T-cell (primary cell): ENCODE measurements around the gene WBP1L. TPM values are rescaled to one million over a fixed set of nuclear protein-coding genes. Genes with fewer than 3 reads are reported as not detected.
"Not testable (repeated sequence)": the region's sequence is repeated elsewhere in the genome, so short reads cannot be mapped to it uniquely, and the experiment has no call there.

ENCODE experiments used
- ATAC-seq, 4 experiments: fragments of 200-7000 bp in 3 of 4; fragments of 150-1000 bp in 1 of 4; cut with Tn5 transposase; replicated peaks in 1 of 4; 1 replicate in 3 of 4; 2 replicates in 1 of 4; pipeline ENCODE4 v1.10.0; 2021; ENCODE audit warnings: moderate library complexity in 3 of 4, mild to moderate bottlenecking in 2 of 4, moderate number of reproducible peaks in 1 of 4
- CTCF ChIA-PET, 2 donors: fragments of 300-600 bp; sonication (Branson Sonifier 250); formaldehyde crosslinking; loops; one replicate each; lab custom pipeline; 2022; ENCODE audit warnings: antibody characterized with exemption in 2 of 2; lab: Charles Lee
- POLR2A ChIA-PET, 2 donors: fragments of 300-600 bp; sonication (Branson Sonifier 250); formaldehyde crosslinking; loops; one replicate each; lab custom pipeline; 2022; ENCODE audit warnings: antibody characterized with exemption in 2 of 2; lab: Charles Lee
- DNase-seq, 35 experiments: peaks; one replicate each; pipeline versions ENCODE4 v3.0.0 to v3.0.0-alpha.2; 2013 to 2023
- H3K27ac ChIP-seq: one replicate; pipeline ENCODE4 v1.5.1; 2013; ENCODE audit warnings: low read length
- H3K27me3 ChIP-seq, 2 experiments: replicated peaks in 1 of 2; 1 replicate in 1 of 2; 2 replicates in 1 of 2; pipeline versions ENCODE4 v1.6.1 to v1.7.0; 2013; ENCODE audit warnings: low read length in 1 of 2, mixed read lengths in 1 of 2; ENCODE audit not compliant: control insufficient read depth in 2 of 2, insufficient read depth in 2 of 2; ENCODE audit errors: extremely low read depth in 1 of 2
- H3K36me3 ChIP-seq, 2 donors: 1 replicate in 1 of 2; 2 replicates in 1 of 2; pipeline versions ENCODE4 v1.6.1 to v1.7.0; 2013; ENCODE audit warnings: low read length in 1 of 2; ENCODE audit not compliant: control insufficient read depth in 2 of 2, insufficient read depth in 1 of 2; ENCODE audit errors: extremely low read depth in 1 of 2
- H3K4me1 ChIP-seq, 2 experiments: 1 replicate in 1 of 2; 2 replicates in 1 of 2; pipeline versions ENCODE4 v1.6.1 to v1.7.0; 2013; ENCODE audit warnings: low read length in 2 of 2, mixed read lengths in 1 of 2; ENCODE audit not compliant: insufficient read depth in 2 of 2, control insufficient read depth in 1 of 2; ENCODE audit errors: extremely low read depth in 1 of 2
- H3K4me3 ChIP-seq, 2 donors: 1 replicate in 1 of 2; 2 replicates in 1 of 2; pipeline versions ENCODE4 v1.5.1 to v1.7.0; 2013; ENCODE audit warnings: mild to moderate bottlenecking in 2 of 2, low read length in 1 of 2, moderate library complexity in 1 of 2; ENCODE audit not compliant: control insufficient read depth in 1 of 2; ENCODE audit errors: extremely low read depth in 1 of 2
- H3K9me3 ChIP-seq: 2 replicates; pipeline ENCODE4 v1.7.0; 2013
- H3K27ac Mint-ChIP-seq, 2 donors: one replicate each; pipeline ENCODE4 v1.8.0; 2020 to 2021; ENCODE audit warnings: mild to moderate bottlenecking in 2 of 2, mixed read lengths in 2 of 2
- H3K27me3 Mint-ChIP-seq, 2 donors: one replicate each; pipeline ENCODE4 v1.8.0; 2021 to 2022; ENCODE audit warnings: mixed read lengths in 2 of 2
- H3K36me3 Mint-ChIP-seq: one replicate; pipeline ENCODE4 v1.8.0; 2021; ENCODE audit warnings: mixed read lengths
- H3K4me1 Mint-ChIP-seq, 3 donors: one replicate each; pipeline ENCODE4 v1.8.0; 2020 to 2022; ENCODE audit warnings: mixed read lengths in 3 of 3, mild to moderate bottlenecking in 1 of 3
- H3K4me3 Mint-ChIP-seq, 3 donors: one replicate each; pipeline ENCODE4 v1.8.0; 2020 to 2022; ENCODE audit warnings: mild to moderate bottlenecking in 3 of 3, mixed read lengths in 3 of 3, moderate library complexity in 3 of 3
- H3K9me3 Mint-ChIP-seq, 3 donors: one replicate each; pipeline ENCODE4 v1.8.0; 2020 to 2022; ENCODE audit warnings: mixed read lengths in 3 of 3
- WGBS: methylation state at CpG from one replicate; pipeline ENCODE4 v1.1.5; 2013; ENCODE audit warnings: missing lambda C conversion rate; ENCODE audit not compliant: insufficient coverage; 5-methylcytosine and 5-hydroxymethylcytosine counted together
- total RNA-seq, 35 experiments: library from RNA in 6 of 35; stranded (reverse) in 6 of 35; fragments of 120-200 nt in 1 of 35; gene quantifications; one replicate each; pipeline versions ENCODE4 v1.2.1 to v1.2.4 and lab custom pipeline; 2013 to 2026

The WBP1L gene
- total RNA-seq, 5 donors from 2014 or later (not counting 1 experiment from before 2014, with no cell fraction given) = 20.0 to 38.5 (median 33.0) TPM

DNA sequence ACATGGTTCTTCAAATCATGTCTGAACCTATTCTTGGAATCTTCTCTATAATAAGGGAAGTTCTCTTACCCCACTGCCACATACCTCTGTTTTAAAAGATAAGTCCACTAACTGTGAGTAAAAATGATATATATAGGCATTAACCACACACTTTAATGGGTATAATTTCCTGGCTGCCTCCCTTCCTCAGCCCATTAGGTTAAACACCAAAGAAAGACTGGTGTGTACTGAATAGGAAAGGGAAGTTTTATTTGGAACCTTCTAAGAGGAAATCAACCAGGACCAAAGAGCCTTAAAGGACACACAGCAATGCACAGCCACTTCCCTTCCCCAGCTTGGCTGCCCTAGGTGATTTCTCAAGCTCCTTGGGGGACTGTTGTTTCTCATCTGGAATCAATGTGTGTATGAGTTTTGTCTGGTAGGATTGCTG is 5.0 kb upstream of the WBP1L start:
- Histone ChIP-seq H3K27me3 (no peaks in the 10 kb centered on the region), H3K4me3 (no peak overlapping the region), H3K9me3 (no peaks in the 10 kb centered on the region), H3K36me3 (peaks cover 0 to 5% of the 10 kb centered on the region in 2 donors), H3K4me1 (peaks cover 5 to 8% of the 10 kb centered on the region in 2 experiments), H3K27ac (no peak overlapping the region)
- CTCF ChIA-PET = no interaction called here
- Mint-ChIP-seq H3K27me3 (no peaks in the 10 kb centered on the region), H3K27ac (peak overlapping the region in 1 of 2 donors; percentile 61), H3K4me3 (no peak overlapping the region), H3K4me1 (peaks cover 11 to 13% (median 12%) of the 10 kb centered on the region in 3 donors), H3K36me3 (peaks cover 10% of the 10 kb centered on the region), H3K9me3 (peaks cover 0 to 6% (median 0%) of the 10 kb centered on the region in 3 donors)
- POLR2A ChIA-PET = no interaction called here
- DNase-seq (no peak), ATAC-seq (no peak)

DNA sequence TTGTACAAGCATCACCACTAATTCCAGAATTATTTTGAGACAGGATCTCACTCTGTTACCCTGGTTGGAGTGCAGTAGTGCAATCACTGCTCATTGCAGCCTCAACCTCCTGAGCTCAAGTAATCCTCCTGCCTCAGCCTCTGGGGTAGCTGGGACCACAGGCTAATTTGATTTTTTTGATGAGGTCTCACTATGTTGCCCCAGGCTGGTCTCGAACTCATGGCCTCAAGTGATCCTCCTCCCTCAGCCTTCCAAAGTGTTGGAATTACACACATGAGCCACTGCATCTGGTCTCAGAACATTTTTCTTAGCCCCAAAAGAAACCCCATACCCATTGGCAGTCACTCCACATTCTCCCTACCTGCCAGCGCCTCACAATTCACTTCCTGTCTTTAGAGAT is 3.5 kb upstream of the WBP1L start:
- Mint-ChIP-seq H3K4me3 (no peak overlapping the region), H3K36me3 (peaks cover 10% of the 10 kb centered on the region), H3K27me3 (no peaks in the 10 kb centered on the region), H3K27ac (no peak overlapping the region), H3K4me1 (peaks cover 23 to 26% (median 25%) of the 10 kb centered on the region in 3 donors), H3K9me3 (peaks cover 0 to 6% (median 0%) of the 10 kb centered on the region in 3 donors)
- Histone ChIP-seq H3K27ac (no peak overlapping the region), H3K4me1 (peaks cover 12% of the 10 kb centered on the region in 2 experiments), H3K4me3 (no peak overlapping the region), H3K27me3 (no peaks in the 10 kb centered on the region), H3K9me3 (no peaks in the 10 kb centered on the region), H3K36me3 (peaks cover 0 to 5% of the 10 kb centered on the region in 2 donors)
- ChIA-PET POLR2A (no interaction called here), CTCF (no interaction called here)
- no peak for DNase-seq
- 100% methylated on average over 1 of the region's 2 CpGs for WGBS
- ATAC-seq = no peak

DNA sequence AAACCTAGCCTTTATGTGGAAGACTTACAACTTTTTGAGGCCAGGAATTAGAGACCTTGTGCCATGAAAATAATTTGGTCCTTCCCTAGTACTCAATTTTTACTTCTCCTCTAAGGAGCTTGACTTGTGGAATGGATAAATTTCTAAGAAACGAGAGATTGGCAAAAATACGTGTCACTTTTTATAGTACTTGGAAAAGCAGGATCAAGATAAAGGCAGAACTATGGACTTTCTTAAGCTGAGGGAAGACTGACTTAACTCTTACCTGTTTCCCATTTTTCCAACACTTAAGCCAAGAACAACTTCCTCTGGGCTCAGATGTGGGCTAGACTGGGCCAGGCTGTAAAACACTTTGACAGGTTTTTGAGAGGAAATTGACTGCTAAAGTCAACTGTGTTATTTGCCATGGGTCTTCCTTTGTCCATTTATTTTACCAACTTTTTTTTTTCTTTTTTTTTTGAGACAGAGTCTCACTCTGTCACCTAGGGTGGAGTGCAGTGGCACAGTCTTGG is 2.0 kb upstream of the WBP1L start:
- Mint-ChIP-seq H3K9me3 (peaks cover 0 to 6% (median 0%) of the 10 kb centered on the region in 3 donors), H3K4me1 (peaks cover 38 to 42% (median 40%) of the 10 kb centered on the region in 3 donors), H3K4me3 (no peak overlapping the region), H3K27ac (no peak overlapping the region), H3K27me3 (no peaks in the 10 kb centered on the region), H3K36me3 (peaks cover 12% of the 10 kb centered on the region)
- H3K36me3 ChIP-seq = peaks cover 0 to 5% of the 10 kb centered on the region in 2 donors
- no CpG with 5 or more reads among the region's 2 CpGs for WGBS
- no peak overlapping the region for H3K27ac ChIP-seq
- CTCF ChIA-PET = interaction anchor here (0.6 to 3.0 kb wide), 2 partner anchors 28 to 293 kb away, joined by 3 to 28 read pairs; partner anchors contain the start of genes ARL3 (in 1 of the 2) and SFXN2 (in 1 of the 2)
- DNase-seq (no peak), ATAC-seq (no peak)
- no peaks in the 10 kb centered on the region for H3K27me3 ChIP-seq
- H3K4me3 ChIP-seq = no peak overlapping the region
- H3K9me3 ChIP-seq = no peaks in the 10 kb centered on the region
- POLR2A ChIA-PET = interaction anchor here in 1 of 2 donors (1.2 kb wide), 1 partner anchor 12 kb away, joined by 3 read pairs; no protein-coding TSS in a partner anchor
- peaks cover 18 to 19% of the 10 kb centered on the region in 2 experiments for H3K4me1 ChIP-seq

DNA sequence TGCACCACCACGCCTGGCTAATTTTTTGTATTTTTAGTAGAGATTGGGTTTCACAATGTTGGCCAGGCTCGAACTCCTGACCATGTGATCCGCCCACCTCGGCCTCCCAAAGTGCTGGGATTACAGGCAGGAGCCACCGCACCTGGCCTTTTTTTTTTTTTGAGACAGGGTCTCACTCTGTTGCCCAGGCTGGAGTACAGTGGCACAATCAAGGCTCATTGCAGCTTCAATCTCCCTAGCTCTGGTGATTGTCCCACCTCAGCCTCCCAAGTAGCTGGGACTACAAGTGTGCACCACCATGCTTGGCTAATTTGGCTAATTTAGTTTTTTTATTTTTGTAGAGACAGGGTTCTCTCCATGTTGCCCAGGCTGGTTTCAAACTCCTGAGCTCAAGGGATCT is 1.4 kb upstream of the WBP1L start:
- not testable (repeated sequence) for H3K36me3 Mint-ChIP-seq, H3K4me3 Mint-ChIP-seq, H3K27me3 ChIP-seq, ATAC-seq, H3K27ac Mint-ChIP-seq, H3K36me3 ChIP-seq, H3K27ac ChIP-seq, DNase-seq, H3K9me3 Mint-ChIP-seq, H3K4me3 ChIP-seq, H3K27me3 Mint-ChIP-seq, H3K9me3 ChIP-seq
- CTCF ChIA-PET = interaction anchor here in 1 of 2 donors (1.7 to 3.0 kb wide), 2 partner anchors 11 to 28 kb away, joined by 6 to 28 read pairs; partner anchors contain the start of genes ARL3 and SFXN2
- WGBS = 100% methylated on average over 3 of the region's 5 CpGs
- peaks cover 40 to 44% (median 42%) of the 10 kb centered on the region in 3 donors for H3K4me1 Mint-ChIP-seq
- POLR2A ChIA-PET = interaction anchor here in 1 of 2 donors (1.2 kb wide), 1 partner anchor 11 kb away, joined by 3 read pairs; no protein-coding TSS in a partner anchor
- peaks cover 19 to 22% of the 10 kb centered on the region in 2 experiments for H3K4me1 ChIP-seq

DNA sequence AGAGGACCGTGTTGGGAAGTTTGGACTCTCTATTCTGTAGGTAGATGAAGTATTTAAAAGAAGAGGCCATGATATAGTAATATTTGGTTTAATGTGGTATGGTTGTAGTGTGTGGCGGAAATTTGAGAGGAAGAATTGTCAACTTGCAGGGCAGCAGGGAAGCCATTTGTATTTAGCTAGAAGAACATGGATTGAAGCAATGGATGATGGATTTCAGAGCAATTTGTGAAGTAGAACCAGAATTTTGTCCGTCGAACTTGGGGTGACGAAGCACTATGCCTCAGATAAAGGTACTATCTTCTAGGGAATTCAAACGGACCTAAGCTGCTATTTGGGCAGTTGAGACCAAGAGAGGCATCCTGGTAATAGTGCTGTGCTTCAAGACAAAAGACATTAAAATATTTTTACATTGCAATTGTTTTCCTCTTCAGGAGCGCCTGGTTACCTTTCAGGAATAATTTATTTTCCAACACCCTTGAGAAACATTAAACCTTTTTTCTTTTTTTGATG is 615 bp upstream of the WBP1L start:
- Mint-ChIP-seq H3K4me3 (peak overlapping the region; percentile 87 to 98 (median 95)), H3K9me3 (peaks cover 0 to 6% (median 0%) of the 10 kb centered on the region in 3 donors), H3K27me3 (no peaks in the 10 kb centered on the region), H3K27ac (peak overlapping the region; percentile 86 to 89), H3K4me1 (peaks cover 41 to 47% (median 46%) of the 10 kb centered on the region in 3 donors), H3K36me3 (peaks cover 5% of the 10 kb centered on the region)
- Histone ChIP-seq H3K4me1 (peaks cover 19 to 22% of the 10 kb centered on the region in 2 experiments), H3K27me3 (no peaks in the 10 kb centered on the region), H3K9me3 (no peaks in the 10 kb centered on the region), H3K4me3 (peak overlapping the region in 1 of 2 donors; percentile 22), H3K27ac (peak overlapping the region; percentile 25), H3K36me3 (no peaks in the 10 kb centered on the region)
- 69% methylated on average over 5 of the region's 7 CpGs for WGBS
- DNase-seq (no peak), ATAC-seq (peak in 1 of 4 experiments; percentile 0)
- ChIA-PET CTCF (interaction anchor here in 1 of 2 donors (1.0 to 3.0 kb wide), 4 partner anchors 9 to 241 kb away, joined by 3 to 28 read pairs (median 6); partner anchors contain the start of genes ACTR1A, ARL3 and SFXN2), POLR2A (no interaction called here)

DNA sequence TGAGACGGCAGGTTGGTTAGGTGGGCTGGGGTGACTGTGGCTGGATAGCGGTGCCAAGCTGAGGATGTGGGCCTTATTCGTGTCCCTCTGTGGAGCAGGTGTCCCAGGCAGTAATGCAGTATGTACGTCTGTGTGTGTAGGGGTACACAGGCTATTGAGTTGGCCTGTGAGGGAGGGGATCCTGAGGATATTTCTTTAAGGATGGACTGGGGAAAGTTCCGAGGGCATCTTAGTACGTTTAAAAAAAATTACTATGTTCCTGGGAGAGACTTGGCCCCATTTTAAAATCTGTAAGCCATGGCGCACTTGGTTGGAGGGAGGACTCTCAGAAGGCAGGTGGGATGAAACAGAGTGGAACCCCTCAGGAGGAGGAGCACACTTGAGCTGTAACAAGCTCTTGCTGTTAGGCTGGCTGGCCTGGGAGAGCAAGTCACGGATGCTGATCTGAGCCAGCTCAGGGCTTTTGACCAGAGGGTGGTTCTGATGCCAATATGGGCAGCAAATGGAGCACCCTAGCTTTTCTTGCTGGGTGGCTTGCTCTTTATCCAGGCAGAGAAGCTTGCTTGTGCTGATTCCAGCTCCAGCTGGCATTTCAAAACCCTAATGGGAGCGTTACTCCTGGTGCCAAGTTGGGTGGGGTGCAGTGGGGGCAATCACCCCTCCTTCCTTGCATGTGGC is 765 bp downstream of the WBP1L start:
- Histone ChIP-seq H3K36me3 (no peaks in the 10 kb centered on the region), H3K9me3 (no peaks in the 10 kb centered on the region), H3K27me3 (no peaks in the 10 kb centered on the region), H3K4me1 (peaks cover 19 to 22% of the 10 kb centered on the region in 2 experiments), H3K4me3 (peak overlapping the region; percentile 85 to 97), H3K27ac (peak overlapping the region; percentile 50)
- POLR2A ChIA-PET = interaction anchor here in 1 of 2 donors (0.5 kb wide), 1 partner anchor 28 kb away, joined by 3 read pairs; no protein-coding TSS in a partner anchor
- peak in 7 of 35 experiments; percentile 4 to 39 (median 10) for DNase-seq
- CTCF ChIA-PET = interaction anchor here (0.5 to 3.0 kb wide), 5 partner anchors 21 to 130 kb away, joined by 3 to 28 read pairs (median 4); partner anchors contain the start of genes SFXN2 (in 2 of the 2) and ARL3 (in 1 of the 2)
- H3K4me1 Mint-ChIP-seq = peaks cover 49 to 56% (median 55%) of the 10 kb centered on the region in 3 donors
- H3K36me3 Mint-ChIP-seq = peaks cover 12% of the 10 kb centered on the region
- ATAC-seq = peak; percentile 12 to 22 (median 14)
- H3K27me3 Mint-ChIP-seq = no peaks in the 10 kb centered on the region
- peak overlapping the region; percentile 86 to 89 for H3K27ac Mint-ChIP-seq
- peak overlapping the region; percentile 87 to 98 (median 95) for H3K4me3 Mint-ChIP-seq
- WGBS = 13% methylated on average over 9 of the region's 9 CpGs
- peaks cover 0 to 6% (median 0%) of the 10 kb centered on the region in 3 donors for H3K9me3 Mint-ChIP-seq
